Right hindlimb (tissue), 1 donor: ENCODE data around the gene C1QTNF8.
A peak's percentile ranks its signal among the peaks of the same experiment; 100 is the strongest.

Experiments
- DNase-seq: peaks from one replicate; pipeline ENCODE4 v3.0.0-alpha.2; 2018

Gene C1QTNF8

DNA sequence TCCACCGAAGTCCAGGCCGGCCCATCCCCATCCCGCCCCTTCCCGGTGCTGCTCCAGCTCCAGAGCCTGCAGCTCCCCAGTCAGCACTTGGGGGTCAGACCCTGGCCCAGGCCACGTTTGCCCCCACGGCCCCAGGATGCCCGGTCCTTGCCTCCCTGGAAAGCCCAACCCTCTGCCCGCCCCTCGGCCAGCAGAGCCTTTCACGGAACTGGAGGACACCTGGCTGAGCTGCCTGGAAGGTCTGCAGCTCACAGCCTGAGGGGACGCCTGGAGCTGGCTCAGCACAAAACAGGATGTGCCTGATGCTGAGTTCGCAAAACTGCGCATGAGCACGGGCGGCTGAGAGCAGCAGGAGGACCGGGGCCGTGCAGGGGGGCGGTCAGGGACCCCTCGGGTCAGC lies 53.2 kb downstream of the C1QTNF8 start:
- peak; percentile 86 for DNase-seq

DNA sequence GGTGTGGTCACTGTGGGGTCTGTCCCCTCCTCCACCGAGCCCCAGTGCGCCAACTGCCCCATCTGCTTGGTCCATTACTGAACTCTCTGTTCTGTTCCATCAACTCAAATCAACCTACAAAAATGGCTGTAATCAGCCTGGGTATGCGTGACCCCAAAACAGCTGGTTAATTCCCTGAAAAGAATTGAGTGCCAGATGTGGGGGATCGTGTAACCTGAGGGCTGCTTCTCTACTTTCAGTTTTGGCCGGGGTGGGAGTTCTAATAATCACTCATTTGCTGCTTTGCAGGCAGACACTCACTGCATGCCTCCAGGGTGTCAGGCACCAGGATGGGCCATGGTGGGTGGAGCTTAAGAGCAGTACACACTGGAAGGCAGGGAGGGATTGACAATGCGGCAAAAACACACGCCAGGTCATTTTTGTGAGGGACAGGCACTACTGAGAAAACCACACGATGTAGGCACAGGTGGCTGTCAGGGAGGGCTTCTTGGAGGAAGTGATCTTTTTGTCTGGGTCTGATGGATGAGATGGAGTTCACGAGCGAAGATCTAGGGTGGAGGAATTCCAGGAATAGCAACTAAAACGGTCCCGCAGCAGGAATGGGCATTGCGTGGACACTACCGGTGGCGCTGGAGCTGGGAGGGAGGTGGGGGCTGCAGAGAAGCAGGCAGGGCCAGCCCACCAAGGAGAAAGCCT lies 53.8 kb downstream of the C1QTNF8 start:
- DNase-seq: no peak

DNA sequence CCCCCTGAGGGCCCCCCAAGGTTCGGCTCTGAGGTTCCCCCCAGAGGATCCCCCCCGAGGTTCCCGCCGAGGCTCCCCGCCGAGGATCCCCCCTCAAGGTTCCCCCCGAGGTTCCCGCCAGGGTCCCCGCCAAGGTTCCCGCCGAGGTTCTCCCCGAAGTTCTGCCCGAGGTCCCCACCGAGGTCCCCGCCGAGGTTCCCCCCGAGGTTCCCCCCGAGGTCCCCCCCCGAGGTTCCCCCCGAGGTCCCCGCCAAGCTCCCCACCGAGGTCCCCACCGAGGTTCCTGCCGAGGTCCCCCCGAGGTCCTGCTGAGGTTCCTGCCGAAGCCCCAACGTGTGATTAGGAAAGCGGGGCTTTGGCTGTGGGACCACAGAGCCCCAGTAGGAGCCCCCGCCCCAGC lies 55.7 kb downstream of the C1QTNF8 start:
- no peak for DNase-seq

DNA sequence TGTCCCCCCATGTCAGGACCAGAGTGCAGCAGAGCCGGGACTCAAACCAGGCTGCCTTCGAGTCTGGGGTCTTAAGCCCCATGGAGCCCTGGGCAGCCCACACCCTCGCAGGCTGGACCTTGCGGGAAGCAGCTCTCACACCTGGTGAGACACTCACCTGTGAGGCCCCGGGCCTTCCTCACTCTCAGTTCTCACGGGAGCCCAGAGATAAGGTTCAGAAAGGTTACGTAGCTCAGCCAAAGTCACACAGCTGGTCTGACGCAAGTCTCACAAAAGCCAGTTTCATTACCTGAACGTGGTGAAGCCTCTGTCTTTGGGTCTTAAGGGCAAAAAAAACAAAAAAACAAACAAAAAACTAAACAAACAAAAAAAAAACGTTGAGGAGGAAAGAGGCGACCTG lies 56.3 kb downstream of the C1QTNF8 start:
- no peak for DNase-seq

DNA sequence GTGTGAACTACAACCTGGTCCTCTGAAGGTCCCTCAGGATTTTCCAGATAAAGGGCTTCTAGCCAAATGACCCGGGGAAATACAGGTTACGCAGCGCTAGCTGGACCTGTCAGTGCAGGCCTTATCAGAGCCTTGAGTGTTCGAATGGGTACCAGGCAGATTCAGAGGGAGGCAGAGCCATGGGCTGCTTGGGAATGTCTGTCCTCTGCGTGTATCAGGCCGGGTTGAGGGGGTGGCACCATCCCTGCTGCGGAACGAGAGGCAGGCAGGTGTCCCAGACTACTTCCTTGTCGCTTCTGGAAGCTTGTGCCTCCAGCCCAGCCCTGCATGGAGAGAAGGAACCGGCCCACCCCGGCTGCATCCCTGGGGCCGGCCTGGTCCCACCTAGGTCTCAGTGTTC lies 57.1 kb downstream of the C1QTNF8 start:
- DNase-seq: no peak
